Lower leg skin (tissue), 3 donors: ENCODE data around the gene GRIFIN.

Source experiments
- POLR2A ChIP-seq, 2 donors: fragments of 450-650 bp; IDR thresholded peaks; one replicate each; pipeline ENCODE4 v1.6.1; 2016 to 2017; ENCODE audit warnings: antibody characterized with exemption in 2 of 2, mild to moderate bottlenecking in 1 of 2, moderate library complexity in 1 of 2
- TF ChIP-seq, protein P1 (sequence below), 3 donors: fragments of 450-650 bp; IDR thresholded peaks; one replicate each; pipeline ENCODE4 v1.5.1; 2016; ENCODE audit warnings: antibody characterized with exemption in 3 of 3, mild to moderate bottlenecking in 3 of 3, moderate library complexity in 2 of 3

DNA sequence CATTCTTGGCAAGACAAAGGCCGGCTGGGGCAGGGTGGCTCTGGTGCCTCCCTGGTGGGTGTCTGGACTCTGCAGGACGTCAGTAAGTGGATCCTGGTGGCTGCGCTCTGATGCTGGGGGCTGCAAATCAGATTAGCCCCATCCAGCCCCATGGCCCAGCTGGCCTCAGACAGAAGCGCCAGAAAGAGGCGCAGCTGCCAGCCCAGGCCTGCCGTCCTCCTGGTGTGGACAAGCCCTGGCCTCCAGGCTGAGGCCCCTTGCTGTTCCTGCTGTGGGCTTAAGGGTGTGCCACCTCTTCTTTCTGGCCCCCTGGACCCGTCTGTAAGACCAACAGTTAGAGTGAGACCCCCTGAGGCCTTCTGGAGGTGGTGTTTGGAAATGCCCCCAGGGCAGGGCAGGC, 37.5 kb upstream of the GRIFIN start:
- TF ChIP-seq, protein P1, sequence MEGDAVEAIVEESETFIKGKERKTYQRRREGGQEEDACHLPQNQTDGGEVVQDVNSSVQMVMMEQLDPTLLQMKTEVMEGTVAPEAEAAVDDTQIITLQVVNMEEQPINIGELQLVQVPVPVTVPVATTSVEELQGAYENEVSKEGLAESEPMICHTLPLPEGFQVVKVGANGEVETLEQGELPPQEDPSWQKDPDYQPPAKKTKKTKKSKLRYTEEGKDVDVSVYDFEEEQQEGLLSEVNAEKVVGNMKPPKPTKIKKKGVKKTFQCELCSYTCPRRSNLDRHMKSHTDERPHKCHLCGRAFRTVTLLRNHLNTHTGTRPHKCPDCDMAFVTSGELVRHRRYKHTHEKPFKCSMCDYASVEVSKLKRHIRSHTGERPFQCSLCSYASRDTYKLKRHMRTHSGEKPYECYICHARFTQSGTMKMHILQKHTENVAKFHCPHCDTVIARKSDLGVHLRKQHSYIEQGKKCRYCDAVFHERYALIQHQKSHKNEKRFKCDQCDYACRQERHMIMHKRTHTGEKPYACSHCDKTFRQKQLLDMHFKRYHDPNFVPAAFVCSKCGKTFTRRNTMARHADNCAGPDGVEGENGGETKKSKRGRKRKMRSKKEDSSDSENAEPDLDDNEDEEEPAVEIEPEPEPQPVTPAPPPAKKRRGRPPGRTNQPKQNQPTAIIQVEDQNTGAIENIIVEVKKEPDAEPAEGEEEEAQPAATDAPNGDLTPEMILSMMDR (IDR thresholded peaks at IDR 0.05), result no peak
- TF ChIP-seq POLR2A (IDR thresholded peaks at IDR 0.05), result no peak
